Endodermal cell (in vitro differentiated cells): ENCODE measurements around the gene C15orf61. TPM values are rescaled to one million over a fixed set of nuclear protein-coding genes. Genes with fewer than 3 reads are reported as not detected.

Experiments
- DNase-seq: peaks from one replicate; pipeline ENCODE4 v3.0.0-alpha.2; 2017
- H3K27ac ChIP-seq: 2 replicates; pipeline ENCODE4 v1.5.1; 2013; ENCODE audit warnings: mild to moderate bottlenecking, low read depth, low read length, moderate library complexity
- H3K27me3 ChIP-seq: 2 replicates; pipeline ENCODE4 v1.6.1; 2013; ENCODE audit warnings: mild to moderate bottlenecking, low read length, moderate library complexity; ENCODE audit not compliant: insufficient read depth, control insufficient read depth, poor library complexity, severe bottlenecking
- H3K36me3 ChIP-seq: 2 replicates; pipeline ENCODE4 v1.7.0; 2013; ENCODE audit warnings: mild to moderate bottlenecking, low read length, moderate library complexity; ENCODE audit not compliant: control insufficient read depth, insufficient read depth
- H3K4me1 ChIP-seq: one replicate; pipeline ENCODE4 v1.7.0; 2013; ENCODE audit warnings: low read length; ENCODE audit not compliant: control insufficient read depth, insufficient read depth
- H3K4me3 ChIP-seq: 2 replicates; pipeline ENCODE4 v1.5.1; 2013; ENCODE audit warnings: mild to moderate bottlenecking, low read length, moderate library complexity
- H3K9ac ChIP-seq: 2 replicates; pipeline ENCODE4 v1.6.1; 2013; ENCODE audit warnings: mild to moderate bottlenecking, low read length, moderate library complexity; ENCODE audit not compliant: poor library complexity, severe bottlenecking; ENCODE audit errors: extremely low read depth
- H3K9me3 ChIP-seq: 2 replicates; pipeline ENCODE4 v1.6.1; 2013; ENCODE audit warnings: mild to moderate bottlenecking, low read length, moderate library complexity; ENCODE audit not compliant: control insufficient read depth
- H3K27ac Mint-ChIP-seq: 2 replicates; pipeline ENCODE4 v1.8.0; 2020; ENCODE audit warnings: mixed read lengths
- H3K27me3 Mint-ChIP-seq: 2 replicates; pipeline ENCODE4 v1.8.0; 2021; ENCODE audit warnings: mild to moderate bottlenecking, mixed read lengths; ENCODE audit not compliant: insufficient read depth
- H3K36me3 Mint-ChIP-seq: 2 replicates; pipeline ENCODE4 v1.8.0; 2020; ENCODE audit warnings: low read depth, mixed read lengths
- H3K4me1 Mint-ChIP-seq: 2 replicates; pipeline ENCODE4 v1.8.0; 2020; ENCODE audit warnings: mixed read lengths
- H3K4me3 Mint-ChIP-seq: 2 replicates; pipeline ENCODE4 v1.8.0; 2020; ENCODE audit warnings: mild to moderate bottlenecking, moderate library complexity, mixed read lengths
- H3K9me3 Mint-ChIP-seq: 2 replicates; pipeline ENCODE4 v1.8.0; 2020; ENCODE audit warnings: mild to moderate bottlenecking, mixed read lengths
- CTCF ChIP-seq: fragments of 200-600 bp; sonication (generic); conservative IDR thresholded peaks from 2 replicates; pipeline ENCODE4 v1.5.0; 2021; ENCODE audit warnings: antibody characterized with exemption, mild to moderate bottlenecking
- WGBS, 2 experiments: methylation state at CpG; one replicate each; pipeline versions ENCODE4 v1.1.5 to v1.1.7; 2013; ENCODE audit warnings: missing lambda C conversion rate in 2 of 2, mixed read lengths in 1 of 2; ENCODE audit not compliant: insufficient coverage in 1 of 2, insufficient read length in 1 of 2; 5-methylcytosine and 5-hydroxymethylcytosine counted together
- total RNA-seq, 2 donors: library from RNA; stranded (reverse); fragmentation: NEBNext Ultra II Directional in 1 of 2; extraction: Animal tissue kit (Norgen Biotek cat#: 25700) in 1 of 2; gene quantifications; 2 replicates in 1 of 2; 3 replicates in 1 of 2; pipeline ENCODE4 v1.2.1, GENCODE V29; 2021

C15orf61 gene
- total RNA-seq, 2 donors from 2014 or later = 3.0 to 3.2 TPM

- WGBS, 2 experiments = 89 to 92% methylated on average over 2 to 5 of the region's 6 CpGs
- H3K36me3 ChIP-seq = no peaks in the 10 kb centered on the region
Measured at GRCh38 chr15:67504056-67504455, 16.9 kb upstream of the C15orf61 start.

GRCh38 chr15:67504796-67505195 lies 16.1 kb upstream of the C15orf61 start:
- no peaks in the 10 kb centered on the region for H3K36me3 ChIP-seq
- H3K9me3 ChIP-seq = no peaks in the 10 kb centered on the region
- WGBS, 2 experiments = 88 to 93% methylated on average over 3 to 5 of the region's 5 CpGs
- no peak overlapping the region for H3K4me3 ChIP-seq
- Mint-ChIP-seq H3K27me3 (peaks cover 1% of the 10 kb centered on the region), H3K36me3 (no peaks in the 10 kb centered on the region), H3K27ac (no peak overlapping the region), H3K9me3 (no peaks in the 10 kb centered on the region), H3K4me1 (peaks cover 15% of the 10 kb centered on the region), H3K4me3 (no peak overlapping the region)
- DNase-seq = no peak
- H3K27ac ChIP-seq = no peak overlapping the region
- no peaks in the 10 kb centered on the region for H3K4me1 ChIP-seq
- H3K9ac ChIP-seq = no peak overlapping the region
- no peak for TF ChIP-seq CTCF
- H3K27me3 ChIP-seq = peaks cover 15% of the 10 kb centered on the region

More at GRCh38 chr15:67504056-67504455, 16.9 kb upstream of the C15orf61 start:
- Histone ChIP-seq H3K9me3 (no peaks in the 10 kb centered on the region), H3K27ac (no peak overlapping the region), H3K4me1 (no peaks in the 10 kb centered on the region), H3K27me3 (peaks cover 15% of the 10 kb centered on the region), H3K4me3 (no peak overlapping the region), H3K9ac (no peak overlapping the region)
- Mint-ChIP-seq H3K27ac (no peak overlapping the region), H3K9me3 (no peaks in the 10 kb centered on the region), H3K4me1 (peaks cover 15% of the 10 kb centered on the region), H3K36me3 (no peaks in the 10 kb centered on the region), H3K27me3 (peaks cover 1% of the 10 kb centered on the region), H3K4me3 (no peak overlapping the region)
- no peak for TF ChIP-seq CTCF
- DNase-seq = no peak

GRCh38 chr15:67505675-67506572 lies 15.0 kb upstream of the C15orf61 start:
- TF ChIP-seq CTCF = no peak
- Histone ChIP-seq H3K9me3 (no peaks in the 10 kb centered on the region), H3K27ac (no peak overlapping the region), H3K4me3 (no peak overlapping the region), H3K4me1 (no peaks in the 10 kb centered on the region), H3K9ac (no peak overlapping the region), H3K36me3 (no peaks in the 10 kb centered on the region), H3K27me3 (peaks cover 15% of the 10 kb centered on the region)
- peaks cover 1% of the 10 kb centered on the region for H3K27me3 Mint-ChIP-seq
- H3K9me3 Mint-ChIP-seq = no peaks in the 10 kb centered on the region
- H3K4me1 Mint-ChIP-seq = peaks cover 15% of the 10 kb centered on the region
- H3K36me3 Mint-ChIP-seq = no peaks in the 10 kb centered on the region
- no peak for DNase-seq
- no peak overlapping the region for H3K4me3 Mint-ChIP-seq
- H3K27ac Mint-ChIP-seq = no peak overlapping the region
- 81 to 89% methylated on average over 2 to 3 of the region's 5 CpGs for WGBS, 2 experiments
